Naive thymus-derived CD4-positive, alpha-beta T cell (primary cell): ENCODE results near the gene PAQR5. TPM values are rescaled to one million over a fixed set of nuclear protein-coding genes. Genes with fewer than 3 reads are reported as not detected.

Experiments used
- ATAC-seq: fragments of 150-1000 bp; cut with Tn5 transposase; 2 replicates; pipeline ENCODE4 v1.10.0; 2021; ENCODE audit warnings: mild to moderate bottlenecking, moderate library complexity
- CTCF ChIA-PET: fragments of 350-600 bp; sonication (Branson Sonifier 250); formaldehyde crosslinking; loops from one replicate; lab custom pipeline; 2021; ENCODE audit warnings: antibody characterized with exemption; lab: Charles Lee
- POLR2A ChIA-PET: fragments of 350-600 bp; sonication (Branson Sonifier 250); formaldehyde crosslinking; loops from one replicate; lab custom pipeline; 2021; ENCODE audit warnings: antibody characterized with exemption, inconsistent platforms; lab: Charles Lee
- DNase-seq, 9 donors: peaks; one replicate each; pipeline versions ENCODE4 v3.0.0 to v3.0.0-alpha.2; 2020 to 2022; ENCODE audit warnings: mixed read lengths in 1 of 9
- H3K27ac ChIP-seq: one replicate; pipeline ENCODE4 v1.7.0; 2013; ENCODE audit warnings: mild to moderate bottlenecking, low read depth, low read length, moderate library complexity
- H3K27me3 ChIP-seq, 2 donors: one replicate each; pipeline ENCODE4 v1.7.0; 2013; ENCODE audit warnings: low read length in 2 of 2, mild to moderate bottlenecking in 2 of 2, moderate library complexity in 2 of 2; ENCODE audit not compliant: control insufficient read depth in 2 of 2, insufficient read depth in 2 of 2
- H3K36me3 ChIP-seq, 3 experiments: 1 replicate in 2 of 3; 2 replicates in 1 of 3; pipeline ENCODE4 v1.7.0; 2013; ENCODE audit warnings: low read length in 3 of 3, mild to moderate bottlenecking in 3 of 3, moderate library complexity in 1 of 3; ENCODE audit not compliant: insufficient read depth in 3 of 3, control insufficient read depth in 2 of 3
- H3K4me1 ChIP-seq, 2 donors: one replicate each; pipeline ENCODE4 v1.7.0; 2013; ENCODE audit warnings: low read length in 2 of 2, mild to moderate bottlenecking in 2 of 2, moderate library complexity in 1 of 2; ENCODE audit not compliant: control insufficient read depth in 2 of 2, insufficient read depth in 2 of 2
- H3K4me3 ChIP-seq: 2 replicates; pipeline ENCODE4 v1.7.0; 2013; ENCODE audit warnings: mild to moderate bottlenecking, low read length
- H3K9me3 ChIP-seq, 3 experiments: 1 replicate in 2 of 3; 2 replicates in 1 of 3; pipeline ENCODE4 v1.7.0; 2013; ENCODE audit warnings: low read length in 3 of 3; ENCODE audit not compliant: control insufficient read depth in 2 of 3
- H3K27ac Mint-ChIP-seq, 9 donors: one replicate each; pipeline ENCODE4 v1.8.0; 2020 to 2022; ENCODE audit warnings: mixed read lengths in 9 of 9, mild to moderate bottlenecking in 8 of 9, moderate library complexity in 5 of 9, inconsistent platforms in 2 of 9
- H3K27me3 Mint-ChIP-seq, 5 donors: one replicate each; pipeline ENCODE4 v1.8.0; 2021 to 2022; ENCODE audit warnings: mixed read lengths in 5 of 5, mild to moderate bottlenecking in 1 of 5
- H3K36me3 Mint-ChIP-seq, 5 donors: one replicate each; pipeline ENCODE4 v1.8.0; 2020 to 2022; ENCODE audit warnings: mixed read lengths in 5 of 5, mild to moderate bottlenecking in 3 of 5, inconsistent platforms in 1 of 5
- H3K4me1 Mint-ChIP-seq, 7 donors: one replicate each; pipeline ENCODE4 v1.8.0; 2020 to 2022; ENCODE audit warnings: mixed read lengths in 7 of 7, mild to moderate bottlenecking in 3 of 7, inconsistent platforms in 1 of 7
- H3K4me3 Mint-ChIP-seq, 10 donors: one replicate each; pipeline ENCODE4 v1.8.0; 2020 to 2022; ENCODE audit warnings: mild to moderate bottlenecking in 10 of 10, mixed read lengths in 10 of 10, moderate library complexity in 6 of 10, inconsistent platforms in 2 of 10
- H3K9me3 Mint-ChIP-seq, 11 donors: one replicate each; pipeline ENCODE4 v1.8.0; 2020 to 2022; ENCODE audit warnings: mixed read lengths in 11 of 11, mild to moderate bottlenecking in 4 of 11, inconsistent platforms in 1 of 11, moderate library complexity in 1 of 11
- intact Hi-C, 2 donors: fragments of 100-400 bp; cut with micrococcal nuclease; formaldehyde crosslinking; loops; one replicate each; pipeline ENCODE4 v1.15.1; 2023
- polyA plus RNA-seq, 2 donors: library from polyadenylated mRNA; unstranded; fragments of 300-500 nt; fragmentation: Illumina TruSeq; gene quantifications; one replicate each; pipeline ENCODE4 v1.2.3, GENCODE V29; 2021
- total RNA-seq, 6 experiments: library from RNA in 5 of 6; stranded (reverse) in 5 of 6; gene quantifications; 1 replicate in 5 of 6; 2 replicates in 1 of 6; pipeline ENCODE4 v1.2.3 and lab custom pipeline; 2021 to 2026

PAQR5 gene
- total and polyA plus RNA-seq, 7 experiments from 2014 or later, result 0.11 TPM; not detected in 6

DNA sequence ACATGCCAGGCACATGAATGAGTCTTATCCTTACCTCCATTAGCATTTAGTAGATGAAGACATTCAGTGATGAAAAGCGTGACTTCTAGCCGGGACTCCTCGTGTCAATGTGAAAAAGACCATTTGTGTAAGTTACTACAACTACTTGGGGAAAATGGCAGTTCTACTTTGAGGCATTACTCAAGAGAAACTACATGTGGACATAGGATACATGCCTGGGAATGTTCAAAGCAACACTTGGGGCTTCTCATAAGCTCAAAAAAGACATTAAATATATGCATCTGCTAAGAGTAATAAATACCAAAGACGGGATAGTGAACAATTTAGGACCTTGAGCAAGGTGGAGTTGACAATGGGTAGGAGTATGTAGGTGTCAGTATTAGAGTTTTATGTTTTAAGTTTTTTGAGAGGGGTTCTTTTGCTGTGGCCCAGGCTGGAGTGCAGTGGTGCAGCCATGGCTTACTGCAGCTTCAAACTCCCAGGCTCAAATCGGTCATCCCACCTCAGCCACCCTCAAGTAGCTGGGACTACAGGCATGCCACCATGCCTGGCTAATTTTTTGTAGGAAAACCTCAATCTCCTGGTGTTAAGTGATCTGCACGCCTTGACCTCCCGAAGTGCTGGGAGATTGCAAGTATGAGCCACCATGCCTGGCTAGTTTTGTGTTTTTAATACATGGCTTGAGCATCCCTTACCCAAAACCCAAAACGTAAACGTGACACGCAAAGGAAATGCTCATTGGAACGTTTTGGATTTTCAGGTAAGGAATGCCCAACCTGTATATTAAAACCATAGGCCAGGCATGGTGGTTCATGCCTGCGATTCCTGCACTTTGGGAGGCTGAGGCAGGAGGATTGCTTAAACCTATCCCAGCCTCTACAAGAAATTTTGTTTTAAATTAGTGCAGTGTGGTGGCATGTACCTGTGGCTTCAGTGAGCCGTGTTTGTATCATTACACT lies 157.8 kb downstream of the PAQR5 start:
- H3K36me3 Mint-ChIP-seq, result peaks cover 0 to 37% (median 33%) of the 10 kb centered on the region in 5 donors
- Histone ChIP-seq H3K4me3 (no peak overlapping the region), H3K4me1 (peaks cover 14 to 31% of the 10 kb centered on the region in 2 donors), H3K27me3 (no peaks in the 10 kb centered on the region), H3K27ac (no peak overlapping the region), H3K36me3 (peaks cover 0 to 31% (median 0%) of the 10 kb centered on the region in 3 experiments), H3K9me3 (no peaks in the 10 kb centered on the region)
- CTCF ChIA-PET, result interaction anchor here (1.2 kb wide), 1 partner anchor 19 kb away, joined by 5 read pairs; no protein-coding TSS in a partner anchor
- H3K9me3 Mint-ChIP-seq, result no peaks in the 10 kb centered on the region
- H3K27ac Mint-ChIP-seq, result peak overlapping the region; percentile 2 to 75 (median 16)
- H3K4me1 Mint-ChIP-seq, result peaks cover 30 to 73% (median 58%) of the 10 kb centered on the region in 7 donors
- H3K4me3 Mint-ChIP-seq, result peak overlapping the region in 1 of 10 donors; percentile 3
- DNase-seq, result no peak
- POLR2A ChIA-PET, result interaction anchor here (0.7 to 1.4 kb wide), 8 partner anchors 10 to 1049 kb away, joined by 3 to 6 read pairs (median 3); no protein-coding TSS in a partner anchor
- no peaks in the 10 kb centered on the region for H3K27me3 Mint-ChIP-seq
- ATAC-seq, result no peak
- intact Hi-C loops, result no loop called here

Other genes starting within 250 kb of the PAQR5 start
- 1 to 10 TPM; 3.0 to 6.1 (median 5.4) TPM for gene GLCE, start 138.3 kb upstream of the PAQR5 start, total RNA-seq
- gene GLCE, start 138.3 kb upstream of the PAQR5 start, polyA plus RNA-seq, result 1 to 10 TPM; 8.1 to 8.8 TPM
- 10 to 100 TPM in 1 of 5 experiments, 1 to 10 TPM in 1, under 1 TPM in 2, not detected in 1; 0.30 to 39.4 (median 0.72) TPM for gene KIF23, start 115.4 kb downstream of the PAQR5 start, total RNA-seq
- not detected for gene KIF23, start 115.4 kb downstream of the PAQR5 start, polyA plus RNA-seq
- gene RPLP1, start 153.9 kb downstream of the PAQR5 start, total RNA-seq, result 1,000 to 10,000 TPM; 1,719 to 2,941 (median 2,467) TPM
- 1,000 to 10,000 TPM; 2,508 to 3,527 TPM for gene RPLP1, start 153.9 kb downstream of the PAQR5 start, polyA plus RNA-seq